ENCODE results near the gene ACTL9. TPM values are rescaled to one million over a fixed set of nuclear protein-coding genes. Genes with fewer than 3 reads are reported as not detected.

The ACTL9 gene
- total and polyA plus RNA-seq, 2 donors (not counting 3 experiments of a cell fraction or from before 2014, with no cell fraction given): not detected

GRCh38 chr19:8648240-8648639 is 50.4 kb downstream of the ACTL9 start:
- dilution Hi-C loops (cut with MboI; ENCODE audit: extremely low pct_ligation_motif_present, low sequenced_read_pairs) (no loop called here), intact Hi-C loops (cut with micrococcal nuclease) (no loop called here)
- no peak overlapping the region for H3K4me2 ChIP-seq (ENCODE audit: insufficient read depth, low read length)
- H3K27me3 ChIP-seq (ENCODE audit: control insufficient read depth in 2 of 2, insufficient read depth in 2 of 2, low read length in 2 of 2): no peaks in the 10 kb centered on the region
- no peak for DNase-seq (ENCODE audit: low read depth, low spot score)
- BruUV-seq (replicated peaks): no TSS peak
- H3K4me3 ChIP-seq (replicated peaks in 1 of 3; ENCODE audit: insufficient read depth in 1 of 3, low read depth in 1 of 3, low read length in 3 of 3): no peak overlapping the region
- H2AFZ ChIP-seq (ENCODE audit: low read depth, low read length): no peak overlapping the region
- H3K9me3 ChIP-seq (replicated peaks; ENCODE audit: control insufficient read depth, insufficient read depth, low read length): no peaks in the 10 kb centered on the region
- POLR2A ChIA-PET: no interaction called here
- no peaks in the 10 kb centered on the region for H3K4me1 ChIP-seq (ENCODE audit: control insufficient read depth, extremely low read depth, insufficient read depth, low read length)
- H3K9me1 ChIP-seq (replicated peaks; ENCODE audit: control insufficient read depth, extremely low read depth, insufficient read depth, low read length): no peaks in the 10 kb centered on the region
- TF ChIP-seq JUN (IDR thresholded peaks at IDR 0.05; ENCODE audit: borderline replicate concordance, insufficient read depth, insufficient read length, low read depth) (no peak), MYC (IDR thresholded peaks at IDR 0.05; ENCODE audit: low read depth, low read length) (no peak), MAX (IDR thresholded peaks at IDR 0.05; ENCODE audit: insufficient read depth, insufficient read length) (no peak), EZH2 (IDR thresholded peaks at IDR 0.05; ENCODE audit: borderline replicate concordance, low read depth, low read length, severe bottlenecking) (no peak), FOS (IDR thresholded peaks at IDR 0.05; ENCODE audit: borderline replicate concordance, insufficient read depth, low read length) (no peak), POLR2AphosphoS5 (IDR thresholded peaks at IDR 0.05; ENCODE audit: insufficient read depth, low read depth, low read length) (no peak), CTCF (IDR thresholded peaks at IDR 0.05; ENCODE audit: extremely low read depth in 1 of 2, insufficient read depth in 1 of 2, low read depth in 1 of 2, low read length in 2 of 2) (no peak), POLR2A (IDR thresholded peaks at IDR 0.05; ENCODE audit: low read depth, low read length) (no peak)
- no peaks in the 10 kb centered on the region for H3K79me2 ChIP-seq (ENCODE audit: control insufficient read depth, insufficient read depth, low read length)
- CTCF ChIA-PET: no interaction called here
- H3K36me3 ChIP-seq (ENCODE audit: control insufficient read depth in 2 of 2, extremely low read depth in 1 of 2, insufficient read depth in 2 of 2, low read length in 2 of 2): no peaks in the 10 kb centered on the region
- no peaks in the 10 kb centered on the region for H4K20me1 ChIP-seq (replicated peaks; ENCODE audit: control insufficient read depth, extremely low read depth, insufficient read depth, low read length)
- no peak for FAIRE-seq
- no peak overlapping the region for H3K27ac ChIP-seq (ENCODE audit: insufficient read depth, low read depth, low read length)
- no peak overlapping the region for H3K9ac ChIP-seq (replicated peaks; ENCODE audit: extremely low read depth, insufficient read depth, low read length)

Other genes starting within 250 kb of the ACTL9 start
- gene PRAM1, start 196.2 kb downstream of the ACTL9 start, total RNA-seq: 0.31 TPM in 1 of 2 replicates, not detected in the other
- gene PRAM1, start 196.2 kb downstream of the ACTL9 start, polyA plus RNA-seq: 0.14 TPM in 1 of 2 replicates, not detected in the other
- 14.5 and 20.6 TPM in 2 replicates for gene ZNF414, start 184.6 kb downstream of the ACTL9 start, total RNA-seq
- gene ZNF414, start 184.6 kb downstream of the ACTL9 start, polyA plus RNA-seq: 10.6 and 11.6 TPM in 2 replicates
- gene MYO1F, start 121.4 kb downstream of the ACTL9 start, total RNA-seq: 0.07 and 0.22 TPM in 2 replicates
- 0.25 and 0.39 TPM in 2 replicates for gene MYO1F, start 121.4 kb downstream of the ACTL9 start, polyA plus RNA-seq
- 17.4 and 18.9 TPM in 2 replicates for gene ADAMTS10, start 88.1 kb downstream of the ACTL9 start, total RNA-seq
- gene ADAMTS10, start 88.1 kb downstream of the ACTL9 start, polyA plus RNA-seq: 15.8 and 19.6 TPM in 2 replicates
- gene NFILZ, start 68.2 kb downstream of the ACTL9 start, total RNA-seq: not detected in 2 replicates
- gene NFILZ, start 68.2 kb downstream of the ACTL9 start, polyA plus RNA-seq: not detected in 2 replicates
- gene OR2Z1, start 22.8 kb upstream of the ACTL9 start, total RNA-seq: not detected in 2 replicates
- gene OR2Z1, start 22.8 kb upstream of the ACTL9 start, polyA plus RNA-seq: not detected in 2 replicates
- 0.76 and 4.2 TPM in 2 replicates for gene ZNF558, start 133.5 kb upstream of the ACTL9 start, total RNA-seq
- gene ZNF558, start 133.5 kb upstream of the ACTL9 start, polyA plus RNA-seq: 0.35 and 0.72 TPM in 2 replicates
- not detected in 2 replicates for gene MBD3L1, start 133.6 kb upstream of the ACTL9 start, total RNA-seq
- not detected in 2 replicates for gene MBD3L1, start 133.6 kb upstream of the ACTL9 start, polyA plus RNA-seq